T-cell (primary cell): ENCODE results near the gene SMARCD1. TPM values are rescaled to one million over a fixed set of nuclear protein-coding genes. Genes with fewer than 3 reads are reported as not detected.

Experiments
- ATAC-seq, 4 experiments: fragments of 200-7000 bp in 3 of 4; fragments of 150-1000 bp in 1 of 4; cut with Tn5 transposase; replicated peaks in 1 of 4; 1 replicate in 3 of 4; 2 replicates in 1 of 4; pipeline ENCODE4 v1.10.0; 2021; ENCODE audit warnings: moderate library complexity in 3 of 4, mild to moderate bottlenecking in 2 of 4, moderate number of reproducible peaks in 1 of 4
- CTCF ChIA-PET, 2 donors: fragments of 300-600 bp; sonication (Branson Sonifier 250); formaldehyde crosslinking; loops; one replicate each; lab custom pipeline; 2022; ENCODE audit warnings: antibody characterized with exemption in 2 of 2; lab: Charles Lee
- POLR2A ChIA-PET, 2 donors: fragments of 300-600 bp; sonication (Branson Sonifier 250); formaldehyde crosslinking; loops; one replicate each; lab custom pipeline; 2022; ENCODE audit warnings: antibody characterized with exemption in 2 of 2; lab: Charles Lee
- DNase-seq, 35 experiments: peaks; one replicate each; pipeline versions ENCODE4 v3.0.0 to v3.0.0-alpha.2; 2013 to 2023
- H3K27ac ChIP-seq: one replicate; pipeline ENCODE4 v1.5.1; 2013; ENCODE audit warnings: low read length
- H3K27me3 ChIP-seq, 2 experiments: replicated peaks in 1 of 2; 1 replicate in 1 of 2; 2 replicates in 1 of 2; pipeline versions ENCODE4 v1.6.1 to v1.7.0; 2013; ENCODE audit warnings: low read length in 1 of 2, mixed read lengths in 1 of 2; ENCODE audit not compliant: control insufficient read depth in 2 of 2, insufficient read depth in 2 of 2; ENCODE audit errors: extremely low read depth in 1 of 2
- H3K36me3 ChIP-seq, 2 donors: 1 replicate in 1 of 2; 2 replicates in 1 of 2; pipeline versions ENCODE4 v1.6.1 to v1.7.0; 2013; ENCODE audit warnings: low read length in 1 of 2; ENCODE audit not compliant: control insufficient read depth in 2 of 2, insufficient read depth in 1 of 2; ENCODE audit errors: extremely low read depth in 1 of 2
- H3K4me1 ChIP-seq, 2 experiments: 1 replicate in 1 of 2; 2 replicates in 1 of 2; pipeline versions ENCODE4 v1.6.1 to v1.7.0; 2013; ENCODE audit warnings: low read length in 2 of 2, mixed read lengths in 1 of 2; ENCODE audit not compliant: insufficient read depth in 2 of 2, control insufficient read depth in 1 of 2; ENCODE audit errors: extremely low read depth in 1 of 2
- H3K4me3 ChIP-seq, 2 donors: 1 replicate in 1 of 2; 2 replicates in 1 of 2; pipeline versions ENCODE4 v1.5.1 to v1.7.0; 2013; ENCODE audit warnings: mild to moderate bottlenecking in 2 of 2, low read length in 1 of 2, moderate library complexity in 1 of 2; ENCODE audit not compliant: control insufficient read depth in 1 of 2; ENCODE audit errors: extremely low read depth in 1 of 2
- H3K9me3 ChIP-seq: 2 replicates; pipeline ENCODE4 v1.7.0; 2013
- H3K27ac Mint-ChIP-seq, 2 donors: one replicate each; pipeline ENCODE4 v1.8.0; 2020 to 2021; ENCODE audit warnings: mild to moderate bottlenecking in 2 of 2, mixed read lengths in 2 of 2
- H3K27me3 Mint-ChIP-seq, 2 donors: one replicate each; pipeline ENCODE4 v1.8.0; 2021 to 2022; ENCODE audit warnings: mixed read lengths in 2 of 2
- H3K36me3 Mint-ChIP-seq: one replicate; pipeline ENCODE4 v1.8.0; 2021; ENCODE audit warnings: mixed read lengths
- H3K4me1 Mint-ChIP-seq, 3 donors: one replicate each; pipeline ENCODE4 v1.8.0; 2020 to 2022; ENCODE audit warnings: mixed read lengths in 3 of 3, mild to moderate bottlenecking in 1 of 3
- H3K4me3 Mint-ChIP-seq, 3 donors: one replicate each; pipeline ENCODE4 v1.8.0; 2020 to 2022; ENCODE audit warnings: mild to moderate bottlenecking in 3 of 3, mixed read lengths in 3 of 3, moderate library complexity in 3 of 3
- H3K9me3 Mint-ChIP-seq, 3 donors: one replicate each; pipeline ENCODE4 v1.8.0; 2020 to 2022; ENCODE audit warnings: mixed read lengths in 3 of 3
- WGBS: methylation state at CpG from one replicate; pipeline ENCODE4 v1.1.5; 2013; ENCODE audit warnings: missing lambda C conversion rate; ENCODE audit not compliant: insufficient coverage; 5-methylcytosine and 5-hydroxymethylcytosine counted together
- total RNA-seq, 35 experiments: library from RNA in 6 of 35; stranded (reverse) in 6 of 35; fragments of 120-200 nt in 1 of 35; gene quantifications; one replicate each; pipeline versions ENCODE4 v1.2.1 to v1.2.4 and lab custom pipeline; 2013 to 2026

SMARCD1 gene
- total RNA-seq, 5 donors from 2014 or later (not counting 1 experiment from before 2014, with no cell fraction given) = 71.8 to 79.8 (median 78.8) TPM

GRCh38 chr12:50127546-50127945 lies 42.4 kb downstream of the SMARCD1 start:
- no peak for DNase-seq
- Mint-ChIP-seq H3K9me3 (no peaks in the 10 kb centered on the region), H3K27ac (no peak overlapping the region), H3K36me3 (peaks cover 52% of the 10 kb centered on the region), H3K4me3 (no peak overlapping the region), H3K4me1 (peaks cover 25 to 35% (median 30%) of the 10 kb centered on the region in 3 donors), H3K27me3 (no peaks in the 10 kb centered on the region)
- ChIA-PET POLR2A (no interaction called here), CTCF (interaction anchor here in 1 of 2 donors (0.5 to 0.7 kb wide), 2 partner anchors 9 to 1228 kb away, joined by 3 read pairs; no protein-coding TSS in a partner anchor)
- H3K9me3 ChIP-seq = no peaks in the 10 kb centered on the region
- H3K36me3 ChIP-seq = peaks cover 9 to 65% of the 10 kb centered on the region in 2 donors
- no peak overlapping the region for H3K4me3 ChIP-seq
- ATAC-seq = no peak
- 86% methylated on average over 2 of the region's 2 CpGs for WGBS
- H3K27ac ChIP-seq = no peak overlapping the region
- H3K27me3 ChIP-seq = no peaks in the 10 kb centered on the region
- H3K4me1 ChIP-seq = peaks cover 2 to 4% of the 10 kb centered on the region in 2 experiments

DNA sequence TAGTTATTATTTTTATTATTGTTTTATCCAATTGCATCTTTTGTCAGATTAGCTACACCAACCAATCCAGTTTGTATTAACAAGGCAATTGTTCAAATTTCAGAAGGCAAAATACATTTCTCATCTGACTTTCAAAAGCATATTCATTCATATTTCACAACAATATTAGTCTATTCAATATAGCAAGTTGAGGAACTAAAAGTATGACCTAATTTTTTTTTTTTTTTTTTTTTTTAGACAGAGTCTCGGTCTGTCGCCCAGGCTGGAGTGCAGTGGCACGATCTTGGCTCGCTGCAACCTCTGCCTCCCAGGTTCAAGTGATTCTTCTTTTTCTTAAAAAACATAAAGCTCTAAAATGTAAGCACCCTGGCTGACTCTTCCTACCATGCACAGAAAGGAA lies 44.1 kb downstream of the SMARCD1 start:
- Mint-ChIP-seq H3K27ac (no peak overlapping the region), H3K9me3 (no peaks in the 10 kb centered on the region), H3K4me1 (peaks cover 20 to 34% (median 27%) of the 10 kb centered on the region in 3 donors), H3K27me3 (no peaks in the 10 kb centered on the region), H3K4me3 (no peak overlapping the region), H3K36me3 (peaks cover 52% of the 10 kb centered on the region)
- CTCF ChIA-PET = interaction anchor here (0.5 to 1.9 kb wide), 6 partner anchors 17 to 921 kb away, joined by 3 to 8 read pairs (median 6); partner anchors contain the start of gene COX14 (in 1 of the 2)
- no peak for ATAC-seq
- WGBS = 100% methylated on average over 1 of the region's 4 CpGs
- Histone ChIP-seq H3K27ac (no peak overlapping the region), H3K36me3 (peaks cover 9 to 63% of the 10 kb centered on the region in 2 donors), H3K4me3 (no peak overlapping the region), H3K4me1 (peaks cover 2 to 4% of the 10 kb centered on the region in 2 experiments), H3K27me3 (no peaks in the 10 kb centered on the region), H3K9me3 (no peaks in the 10 kb centered on the region)
- POLR2A ChIA-PET = interaction anchor here (0.5 to 2.9 kb wide), 3 partner anchors 17 to 1244 kb away, joined by 3 to 10 read pairs (median 3); partner anchors contain the start of gene COX14 (in 1 of the 2)
- no peak for DNase-seq

- Histone ChIP-seq H3K27me3 (no peaks in the 10 kb centered on the region), H3K9me3 (no peaks in the 10 kb centered on the region), H3K27ac (no peak overlapping the region), H3K4me3 (no peak overlapping the region), H3K36me3 (peaks cover 3 to 73% of the 10 kb centered on the region in 2 donors), H3K4me1 (no peaks in the 10 kb centered on the region)
- ChIA-PET POLR2A (interaction anchor here in 1 of 2 donors (0.6 to 0.9 kb wide), 2 partner anchors 21 to 765 kb away, joined by 3 to 4 read pairs; partner anchors contain the start of genes COX14 and SPATS2), CTCF (interaction anchor here (0.5 to 3.0 kb wide), 17 partner anchors 14 to 1189 kb away, joined by 3 to 47 read pairs (median 3); partner anchors contain the start of genes COX14 (in 2 of the 2) and LIMA1 (in 1 of the 2))
- ATAC-seq = peak in 2 of 4 experiments; percentile 36 to 65
- Mint-ChIP-seq H3K4me1 (peaks cover 5 to 16% (median 12%) of the 10 kb centered on the region in 3 donors), H3K27ac (peak overlapping the region; percentile 7 to 79), H3K36me3 (peaks cover 56% of the 10 kb centered on the region), H3K27me3 (no peaks in the 10 kb centered on the region), H3K4me3 (no peak overlapping the region), H3K9me3 (no peaks in the 10 kb centered on the region)
- 67% methylated on average over 1 of the region's 2 CpGs for WGBS
- DNase-seq = peak in 3 of 35 experiments; percentile 7 to 60 (median 24)
These were observed 47.5 kb downstream of the SMARCD1 start for GRCh38 chr12:50132505-50133135.

- DNase-seq = no peak
- H3K9me3 Mint-ChIP-seq = no peaks in the 10 kb centered on the region
- CTCF ChIA-PET = interaction anchor here (0.6 to 0.8 kb wide), 3 partner anchors 28 to 51 kb away, joined by 3 to 5 read pairs (median 3); no protein-coding TSS in a partner anchor
- ATAC-seq = no peak
- peaks cover 11 to 40% of the 10 kb centered on the region in 2 donors for H3K36me3 ChIP-seq
- H3K4me1 Mint-ChIP-seq = peaks cover 3 to 6% (median 5%) of the 10 kb centered on the region in 3 donors
- peaks cover 31% of the 10 kb centered on the region for H3K36me3 Mint-ChIP-seq
- H3K9me3 ChIP-seq = no peaks in the 10 kb centered on the region
- 100% methylated on average over 4 of the region's 8 CpGs for WGBS
- H3K27ac ChIP-seq = no peak overlapping the region
- H3K4me1 ChIP-seq = no peaks in the 10 kb centered on the region
- no peaks in the 10 kb centered on the region for H3K27me3 Mint-ChIP-seq
- POLR2A ChIA-PET = interaction anchor here in 1 of 2 donors (0.7 kb wide), 1 partner anchor 630 kb away, joined by 9 read pairs; no protein-coding TSS in a partner anchor
- no peak overlapping the region for H3K27ac Mint-ChIP-seq
- H3K4me3 Mint-ChIP-seq = no peak overlapping the region
- H3K27me3 ChIP-seq = no peaks in the 10 kb centered on the region
- no peak overlapping the region for H3K4me3 ChIP-seq
These were observed 57.9 kb downstream of the SMARCD1 start for GRCh38 chr12:50142993-50143392.

GRCh38 chr12:50145439-50145838 lies 60.3 kb downstream of the SMARCD1 start:
- POLR2A ChIA-PET = interaction anchor here in 1 of 2 donors (0.6 kb wide), 1 partner anchor 17 kb away, joined by 4 read pairs; no protein-coding TSS in a partner anchor
- peaks cover 9 to 33% of the 10 kb centered on the region in 2 donors for H3K36me3 ChIP-seq
- no peak overlapping the region for H3K27ac ChIP-seq
- ATAC-seq (no peak), DNase-seq (no peak)
- Mint-ChIP-seq H3K4me1 (peaks cover 5 to 15% (median 12%) of the 10 kb centered on the region in 3 donors), H3K27ac (no peak overlapping the region), H3K9me3 (no peaks in the 10 kb centered on the region), H3K36me3 (peaks cover 26% of the 10 kb centered on the region), H3K4me3 (no peak overlapping the region), H3K27me3 (no peaks in the 10 kb centered on the region)
- CTCF ChIA-PET = interaction anchor here in 1 of 2 donors (1.1 kb wide), 1 partner anchor 54 kb away, joined by 4 read pairs; no protein-coding TSS in a partner anchor
- H3K4me3 ChIP-seq = no peak overlapping the region
- no peaks in the 10 kb centered on the region for H3K27me3 ChIP-seq
- H3K4me1 ChIP-seq = no peaks in the 10 kb centered on the region
- WGBS = no CpG with 5 or more reads among the region's 2 CpGs
- no peaks in the 10 kb centered on the region for H3K9me3 ChIP-seq

- WGBS = no CpG with 5 or more reads among the region's 4 CpGs
- Mint-ChIP-seq H3K36me3 (peaks cover 12% of the 10 kb centered on the region), H3K27me3 (no peaks in the 10 kb centered on the region), H3K9me3 (no peaks in the 10 kb centered on the region), H3K27ac (no peak overlapping the region), H3K4me1 (peaks cover 16 to 23% (median 23%) of the 10 kb centered on the region in 3 donors), H3K4me3 (no peak overlapping the region)
- no peak for DNase-seq
- no peak overlapping the region for H3K4me3 ChIP-seq
- CTCF ChIA-PET = interaction anchor here (0.5 to 1.6 kb wide), 3 partner anchors 26 to 1289 kb away, joined by 4 read pairs; no protein-coding TSS in a partner anchor
- H3K36me3 ChIP-seq = peaks cover 3 to 20% of the 10 kb centered on the region in 2 donors
- H3K9me3 ChIP-seq = no peaks in the 10 kb centered on the region
- no peaks in the 10 kb centered on the region for H3K27me3 ChIP-seq
- ATAC-seq = no peak
- POLR2A ChIA-PET = interaction anchor here (0.6 to 0.7 kb wide), 3 partner anchors 133 to 843 kb away, joined by 3 to 9 read pairs (median 3); no protein-coding TSS in a partner anchor
- H3K4me1 ChIP-seq = no peaks in the 10 kb centered on the region
- no peak overlapping the region for H3K27ac ChIP-seq
These were observed 62.1 kb downstream of the SMARCD1 start for GRCh38 chr12:50147281-50147680.
